HUES64 (cell line): ENCODE data around the gene RFC1.
"Not testable (repeated sequence)": the region's sequence is repeated elsewhere in the genome, so short reads cannot be mapped to it uniquely, and the experiment has no call there.

Experiments
- H3K27ac ChIP-seq: 2 replicates; pipeline ENCODE4 v1.7.0; 2013; ENCODE audit warnings: low read depth, low read length, inconsistent platforms
- H3K27me3 ChIP-seq: 2 replicates; pipeline ENCODE4 v1.6.1; 2013; ENCODE audit warnings: mild to moderate bottlenecking, low read length; ENCODE audit not compliant: insufficient read depth
- H3K36me3 ChIP-seq: 2 replicates; pipeline ENCODE4 v1.6.1; 2013; ENCODE audit warnings: mild to moderate bottlenecking, low read length; ENCODE audit not compliant: insufficient read depth
- H3K4me1 ChIP-seq: 2 replicates; pipeline ENCODE4 v1.6.1; 2013; ENCODE audit warnings: mild to moderate bottlenecking, low read length, moderate library complexity; ENCODE audit not compliant: insufficient read depth
- H3K4me3 ChIP-seq: 2 replicates; pipeline ENCODE4 v1.5.1; 2013; ENCODE audit warnings: mild to moderate bottlenecking, low read length, moderate library complexity
- H3K9ac ChIP-seq: 2 replicates; pipeline ENCODE4 v1.6.1; 2013; ENCODE audit warnings: mild to moderate bottlenecking, low read depth, low read length
- H3K9me3 ChIP-seq: 2 replicates; pipeline ENCODE4 v1.6.1; 2013; ENCODE audit warnings: low read depth, low read length; ENCODE audit not compliant: insufficient read depth
- WGBS: fragments of 150-250, 120-280 bp; methylation state at CpG from one replicate; pipeline ENCODE4 v1.1.7; 2013; ENCODE audit warnings: missing lambda C conversion rate; 5-methylcytosine and 5-hydroxymethylcytosine counted together

The RFC1 gene

GRCh38 chr4:39305912-39306677 is 60.1 kb downstream of the RFC1 start:
- Histone ChIP-seq H3K9ac (no peak overlapping the region), H3K4me1 (no peaks in the 10 kb centered on the region), H3K27me3 (no peaks in the 10 kb centered on the region), H3K4me3 (no peak overlapping the region), H3K9me3 (no peaks in the 10 kb centered on the region), H3K27ac (no peak overlapping the region), H3K36me3 (peaks cover 92% of the 10 kb centered on the region)
- 95% methylated on average over 11 of the region's 14 CpGs for WGBS

DNA sequence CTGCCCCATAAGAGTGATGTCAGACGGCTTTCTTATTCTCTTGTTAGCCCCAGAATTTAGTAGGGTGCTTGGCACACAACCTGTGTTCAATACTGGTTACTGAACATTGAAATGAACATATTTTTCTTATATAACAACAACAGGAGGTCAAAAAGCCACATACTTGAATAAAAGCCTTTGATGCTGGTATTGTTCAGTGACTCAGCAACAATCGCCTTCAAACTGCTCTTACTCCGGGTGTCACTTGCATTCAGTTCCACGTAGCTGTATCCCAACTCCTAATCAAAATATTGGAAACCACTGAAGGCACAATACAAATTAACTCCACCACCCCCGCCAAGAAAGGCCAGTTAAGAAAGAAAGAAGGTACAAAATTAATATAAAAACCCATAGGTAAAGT is 61.5 kb downstream of the RFC1 start:
- no peak overlapping the region for H3K9ac ChIP-seq
- H3K9me3 ChIP-seq, result no peaks in the 10 kb centered on the region
- H3K36me3 ChIP-seq, result peaks cover 91% of the 10 kb centered on the region
- H3K27me3 ChIP-seq, result no peaks in the 10 kb centered on the region
- 95% methylated on average over 4 of the region's 5 CpGs for WGBS
- no peak overlapping the region for H3K27ac ChIP-seq
- H3K4me3 ChIP-seq, result no peak overlapping the region
- no peaks in the 10 kb centered on the region for H3K4me1 ChIP-seq

- Histone ChIP-seq H3K27ac (no peak overlapping the region), H3K4me1 (no peaks in the 10 kb centered on the region), H3K27me3 (no peaks in the 10 kb centered on the region), H3K9me3 (no peaks in the 10 kb centered on the region), H3K9ac (no peak overlapping the region), H3K4me3 (no peak overlapping the region), H3K36me3 (peaks cover 88% of the 10 kb centered on the region)
- 95% methylated on average over 3 of the region's 3 CpGs for WGBS
These were observed 62.3 kb downstream of the RFC1 start for GRCh38 chr4:39303871-39304270.

- Histone ChIP-seq H3K9me3 (no peaks in the 10 kb centered on the region), H3K9ac (no peak overlapping the region), H3K4me3 (no peak overlapping the region), H3K4me1 (no peaks in the 10 kb centered on the region), H3K27me3 (no peaks in the 10 kb centered on the region), H3K27ac (no peak overlapping the region), H3K36me3 (peaks cover 86% of the 10 kb centered on the region)
- 100% methylated on average over 1 of the region's 1 CpG for WGBS
These were observed 63.3 kb downstream of the RFC1 start for GRCh38 chr4:39302901-39303300.

DNA sequence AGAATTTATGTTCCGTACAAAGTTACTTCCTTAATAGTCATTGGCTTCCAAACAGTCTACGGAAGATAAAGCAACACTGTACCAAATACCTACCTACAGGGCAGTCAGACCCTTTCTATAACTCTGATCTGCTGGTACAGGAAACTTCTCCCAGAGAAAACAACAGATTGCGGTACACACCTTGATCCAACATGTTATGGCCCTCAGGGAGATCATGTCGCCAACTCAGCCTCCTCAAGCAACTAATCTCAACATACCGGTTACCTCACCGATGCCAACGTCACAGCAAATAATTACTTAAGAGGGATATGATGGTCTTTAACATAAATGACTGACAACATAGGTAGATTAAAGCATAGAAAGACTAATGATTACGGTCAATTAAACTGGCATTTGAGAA is 70.4 kb downstream of the RFC1 start:
- Histone ChIP-seq H3K9me3 (no peaks in the 10 kb centered on the region), H3K27me3 (no peaks in the 10 kb centered on the region), H3K27ac (no peak overlapping the region), H3K4me1 (no peaks in the 10 kb centered on the region), H3K4me3 (no peak overlapping the region), H3K9ac (no peak overlapping the region), H3K36me3 (peaks cover 77% of the 10 kb centered on the region)
- 98% methylated on average over 8 of the region's 8 CpGs for WGBS

GRCh38 chr4:39292433-39292832 is 73.7 kb downstream of the RFC1 start:
- 90% methylated on average over 5 of the region's 5 CpGs for WGBS
- not testable (repeated sequence) for H3K4me3 ChIP-seq, H3K9ac ChIP-seq, H3K27ac ChIP-seq, H3K27me3 ChIP-seq, H3K4me1 ChIP-seq, H3K9me3 ChIP-seq
- H3K36me3 ChIP-seq, result peaks cover 82% of the 10 kb centered on the region

GRCh38 chr4:39291686-39292085 is 74.5 kb downstream of the RFC1 start:
- no peak overlapping the region for H3K4me3 ChIP-seq
- H3K9me3 ChIP-seq, result no peaks in the 10 kb centered on the region
- H3K27ac ChIP-seq, result no peak overlapping the region
- H3K4me1 ChIP-seq, result no peaks in the 10 kb centered on the region
- H3K9ac ChIP-seq, result no peak overlapping the region
- 94% methylated on average over 2 of the region's 2 CpGs for WGBS
- no peaks in the 10 kb centered on the region for H3K27me3 ChIP-seq
- peaks cover 89% of the 10 kb centered on the region for H3K36me3 ChIP-seq

DNA sequence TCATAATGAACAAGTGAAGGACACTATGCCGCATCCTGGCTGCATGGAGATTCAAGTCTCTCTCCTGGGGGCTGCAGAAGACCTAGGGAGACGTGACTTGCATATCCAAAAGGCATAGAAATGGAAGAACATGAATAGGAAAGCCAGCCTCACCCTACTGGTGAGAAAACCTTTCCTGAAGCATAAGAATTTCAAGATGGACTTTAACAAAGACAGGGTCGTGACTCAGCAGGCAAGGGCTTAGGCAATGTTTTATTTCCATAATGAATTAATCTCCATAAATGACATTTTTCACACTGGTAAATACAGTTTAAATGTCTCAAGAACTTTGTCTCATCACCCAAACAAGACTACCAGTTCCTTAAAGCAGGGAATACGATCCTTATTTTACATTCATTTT is 78.9 kb downstream of the RFC1 start:
- 92% methylated on average over 4 of the region's 4 CpGs for WGBS
- H3K36me3 ChIP-seq, result peaks cover 72% of the 10 kb centered on the region

GRCh38 chr4:39286263-39286662 is 79.9 kb downstream of the RFC1 start:
- Histone ChIP-seq H3K9ac (no peak overlapping the region), H3K9me3 (no peaks in the 10 kb centered on the region), H3K4me1 (no peaks in the 10 kb centered on the region), H3K27ac (no peak overlapping the region), H3K27me3 (no peaks in the 10 kb centered on the region), H3K36me3 (peaks cover 69% of the 10 kb centered on the region), H3K4me3 (no peak overlapping the region)
- 97% methylated on average over 2 of the region's 2 CpGs for WGBS

More for the DNA sequence above, 78.9 kb downstream of the RFC1 start:
- H3K27ac ChIP-seq, result peak overlapping the region; percentile 4; the same call in 1 of the 2 replicates
- no peak overlapping the region for H3K9ac ChIP-seq
- no peaks in the 10 kb centered on the region for H3K9me3 ChIP-seq
- no peak overlapping the region for H3K4me3 ChIP-seq
- no peaks in the 10 kb centered on the region for H3K4me1 ChIP-seq
- no peaks in the 10 kb centered on the region for H3K27me3 ChIP-seq

GRCh38 chr4:39285853-39286252 is 80.3 kb downstream of the RFC1 start:
- Histone ChIP-seq H3K4me3 (no peak overlapping the region), H3K36me3 (peaks cover 66% of the 10 kb centered on the region), H3K9ac (no peak overlapping the region), H3K27me3 (no peaks in the 10 kb centered on the region), H3K4me1 (no peaks in the 10 kb centered on the region), H3K27ac (no peak overlapping the region), H3K9me3 (no peaks in the 10 kb centered on the region)
- 98% methylated on average over 2 of the region's 2 CpGs for WGBS

DNA sequence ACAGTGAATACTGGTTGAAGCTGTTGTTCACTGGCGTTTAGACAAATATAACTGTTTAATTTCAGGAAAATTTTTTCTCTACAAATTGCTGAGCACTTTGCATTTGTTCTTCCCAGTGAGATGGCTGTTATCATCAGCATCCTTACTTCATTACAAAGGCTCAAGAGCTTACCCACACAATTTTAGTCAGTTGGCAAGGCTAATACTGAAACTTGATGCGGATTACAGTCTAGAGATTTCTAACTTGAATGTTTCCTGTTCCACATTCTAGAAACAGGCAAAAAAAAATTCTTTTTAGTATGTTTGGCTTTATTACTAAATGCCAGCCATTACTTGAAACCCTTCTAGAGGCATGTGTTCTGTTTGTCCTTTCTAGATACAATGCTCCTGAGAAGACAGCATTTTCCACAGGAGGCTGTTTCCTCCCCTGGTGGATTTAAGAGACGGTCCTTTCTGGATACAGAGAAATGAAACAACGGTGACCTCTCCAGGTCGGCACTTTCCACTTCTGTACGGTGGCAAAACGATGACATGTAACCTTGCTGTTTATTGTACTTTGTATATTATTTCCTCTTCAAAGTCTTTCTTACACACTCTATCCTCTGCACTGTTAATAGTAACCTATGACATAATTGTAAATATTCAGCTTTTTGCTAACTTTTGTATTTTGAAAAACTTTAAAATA is 80.9 kb downstream of the RFC1 start:
- no peaks in the 10 kb centered on the region for H3K4me1 ChIP-seq
- no peak overlapping the region for H3K4me3 ChIP-seq
- no peak overlapping the region for H3K27ac ChIP-seq
- H3K9ac ChIP-seq, result no peak overlapping the region
- H3K27me3 ChIP-seq, result no peaks in the 10 kb centered on the region
- H3K36me3 ChIP-seq, result peaks cover 60% of the 10 kb centered on the region
- no peaks in the 10 kb centered on the region for H3K9me3 ChIP-seq
- 88% methylated on average over 6 of the region's 7 CpGs for WGBS
